G401 (cell line): ENCODE results near the gene CPED1. TPM values are rescaled to one million over a fixed set of nuclear protein-coding genes. Genes with fewer than 3 reads are reported as not detected.
"Not testable (repeated sequence)": the region's sequence is repeated elsewhere in the genome, so short reads cannot be mapped to it uniquely, and the experiment has no call there.

Source experiments
- DNase-seq: peaks from one replicate; pipeline ENCODE4 v3.0.0-alpha.2; 2015; ENCODE audit warnings: low spot score
- in situ Hi-C: cut with HindIII; loops from 2 replicates; pipeline ENCODE4 v1.10.0; 2016; ENCODE audit warnings: low sequenced_read_pairs, mixed read lengths
- total RNA-seq: library from RNA; depleted of rRNA; stranded (reverse); fragments of >200 nt; shearing (Covaris generic); gene quantifications from 2 replicates; pipeline ENCODE4 v1.2.3, GENCODE V29; 2014

The CPED1 gene
- total RNA-seq, 1 experiment from 2014 or later: 30.7 TPM

GRCh38 chr7:121279060-121279620 lies 290.6 kb downstream of the CPED1 start:
- DNase-seq: no peak
- in situ Hi-C loops: no loop called here

- in situ Hi-C loops: no loop called here
Measured at GRCh38 chr7:121279822-121280221, 291.3 kb downstream of the CPED1 start.

GRCh38 chr7:121280656-121281055 lies 292.1 kb downstream of the CPED1 start:
- DNase-seq: no peak
- in situ Hi-C loops: no loop called here

More at GRCh38 chr7:121279822-121280221, 291.3 kb downstream of the CPED1 start:
- no peak for DNase-seq

GRCh38 chr7:121282129-121282528 lies 293.6 kb downstream of the CPED1 start:
- in situ Hi-C loops: no loop called here
- no peak for DNase-seq

GRCh38 chr7:121285066-121285667 lies 296.7 kb downstream of the CPED1 start:
- no peak for DNase-seq
- in situ Hi-C loops: no loop called here

GRCh38 chr7:121286186-121286585 lies 297.7 kb downstream of the CPED1 start:
- in situ Hi-C loops: no loop called here

GRCh38 chr7:121286742-121287734 lies 298.5 kb downstream of the CPED1 start:
- in situ Hi-C loops: no loop called here
- DNase-seq: no peak

More at GRCh38 chr7:121286186-121286585, 297.7 kb downstream of the CPED1 start:
- no peak for DNase-seq

GRCh38 chr7:121288894-121289293 lies 300.4 kb downstream of the CPED1 start:
- in situ Hi-C loops: no loop called here
- no peak for DNase-seq

GRCh38 chr7:121289930-121290329 lies 301.4 kb downstream of the CPED1 start:
- in situ Hi-C loops, DNase-seq: not testable (repeated sequence)

GRCh38 chr7:121294448-121294992 lies 306.0 kb downstream of the CPED1 start:
- no peak for DNase-seq
- in situ Hi-C loops: no loop called here

- no peak for DNase-seq
- in situ Hi-C loops: no loop called here
Measured at GRCh38 chr7:121297843-121298242, 309.3 kb downstream of the CPED1 start.

- in situ Hi-C loops: no loop called here
- no peak for DNase-seq
Measured at GRCh38 chr7:121298831-121299239, 310.3 kb downstream of the CPED1 start.

- no peak for DNase-seq
- in situ Hi-C loops: no loop called here
Measured at GRCh38 chr7:121300685-121301420, 312.3 kb downstream of the CPED1 start.

GRCh38 chr7:121301446-121302213 lies 313.1 kb downstream of the CPED1 start:
- no peak for DNase-seq
- in situ Hi-C loops: no loop called here

- in situ Hi-C loops: no loop called here
Measured at GRCh38 chr7:121302214-121302745, 313.8 kb downstream of the CPED1 start.

GRCh38 chr7:121303422-121304101 lies 315.1 kb downstream of the CPED1 start:
- DNase-seq: no peak
- in situ Hi-C loops: no loop called here

More at GRCh38 chr7:121302214-121302745, 313.8 kb downstream of the CPED1 start:
- DNase-seq: no peak

GRCh38 chr7:121304102-121304658 lies 315.7 kb downstream of the CPED1 start:
- in situ Hi-C loops: no loop called here
- no peak for DNase-seq
